G401 (cell line): Measurements from ENCODE around the gene FSIP1. TPM values are rescaled to one million over a fixed set of nuclear protein-coding genes. Genes with fewer than 3 reads are reported as not detected.
A peak's percentile ranks its signal among the peaks of the same experiment; 100 is the strongest.

Experiments used
- DNase-seq: peaks from one replicate; pipeline ENCODE4 v3.0.0-alpha.2; 2015; ENCODE audit warnings: low spot score
- in situ Hi-C: cut with HindIII; loops from 2 replicates; pipeline ENCODE4 v1.10.0; 2016; ENCODE audit warnings: low sequenced_read_pairs, mixed read lengths
- total RNA-seq: library from RNA; depleted of rRNA; stranded (reverse); fragments of >200 nt; shearing (Covaris generic); gene quantifications from 2 replicates; pipeline ENCODE4 v1.2.3, GENCODE V29; 2014

Gene FSIP1
- total RNA-seq, 1 experiment from 2014 or later, result 0.41 TPM

GRCh38 chr15:39582286-39582976 is 200.2 kb downstream of the FSIP1 start:
- in situ Hi-C loops, result no loop called here
- DNase-seq, result no peak

GRCh38 chr15:39581793-39582285 is 200.8 kb downstream of the FSIP1 start:
- in situ Hi-C loops, result no loop called here
- no peak for DNase-seq

- in situ Hi-C loops, result no loop called here
Measured at GRCh38 chr15:39581242-39581792, 201.3 kb downstream of the FSIP1 start.

GRCh38 chr15:39580485-39581241 is 202.0 kb downstream of the FSIP1 start, which contains the start of gene THBS1:
TSS of gene THBS1 (plus strand) at chr15:39581079. CDS start at chr15:39581858, 779 bp downstream.
- in situ Hi-C loops, result no loop called here
- DNase-seq, result peak; percentile 29

More at GRCh38 chr15:39581242-39581792, 201.3 kb downstream of the FSIP1 start:
- DNase-seq, result no peak

- DNase-seq, result peak; percentile 66
- in situ Hi-C loops, result no loop called here
Measured at GRCh38 chr15:39580117-39580484, 202.5 kb downstream of the FSIP1 start.

- in situ Hi-C loops, result no loop called here
- no peak for DNase-seq
Measured at GRCh38 chr15:39579487-39580116, 203.0 kb downstream of the FSIP1 start.

GRCh38 chr15:39578851-39579486 is 203.7 kb downstream of the FSIP1 start:
- no peak for DNase-seq
- in situ Hi-C loops, result no loop called here

GRCh38 chr15:39575180-39575579 is 207.5 kb downstream of the FSIP1 start:
- in situ Hi-C loops, result no loop called here
- DNase-seq, result no peak

GRCh38 chr15:39574427-39574826 is 208.2 kb downstream of the FSIP1 start:
- DNase-seq, result no peak
- in situ Hi-C loops, result no loop called here

GRCh38 chr15:39573844-39574243 is 208.8 kb downstream of the FSIP1 start:
- in situ Hi-C loops, result no loop called here
- DNase-seq, result no peak

- DNase-seq, result no peak
- in situ Hi-C loops, result no loop called here
Measured at GRCh38 chr15:39573287-39573686, 209.4 kb downstream of the FSIP1 start.

GRCh38 chr15:39565851-39566250 is 216.8 kb downstream of the FSIP1 start:
- DNase-seq, result no peak
- in situ Hi-C loops, result no loop called here

- no peak for DNase-seq
- in situ Hi-C loops, result no loop called here
Measured at GRCh38 chr15:39564972-39565665, 217.5 kb downstream of the FSIP1 start.

- DNase-seq, result peak; percentile 19
Measured at GRCh38 chr15:39558421-39558820, 224.2 kb downstream of the FSIP1 start.

GRCh38 chr15:39556461-39556860 is 226.2 kb downstream of the FSIP1 start:
- in situ Hi-C loops, result no loop called here
- DNase-seq, result no peak

More at GRCh38 chr15:39558421-39558820, 224.2 kb downstream of the FSIP1 start:
- in situ Hi-C loops, result no loop called here

- in situ Hi-C loops, result no loop called here
Measured at GRCh38 chr15:39555885-39556284, 226.8 kb downstream of the FSIP1 start.

GRCh38 chr15:39554746-39555387 is 227.8 kb downstream of the FSIP1 start:
- in situ Hi-C loops, result no loop called here

More at GRCh38 chr15:39555885-39556284, 226.8 kb downstream of the FSIP1 start:
- DNase-seq, result no peak

More at GRCh38 chr15:39554746-39555387, 227.8 kb downstream of the FSIP1 start:
- DNase-seq, result no peak
